T-helper 1 cell treated with Interleukin-12 subunit alpha and Interleukin-12 subunit beta and Interleukin-4 antibody, amounts not matched to agents 30 μg/mL and 1 μg/mL, for 36 hours (primary cell): Measurements from ENCODE around the gene ZIC1.

Experiments
- H3K27ac Mint-ChIP-seq: one replicate; pipeline ENCODE4 v1.8.0; 2021; ENCODE audit warnings: mild to moderate bottlenecking, mixed read lengths
- H3K27me3 Mint-ChIP-seq: one replicate; pipeline ENCODE4 v1.8.0; 2021; ENCODE audit warnings: low read depth, mixed read lengths
- H3K36me3 Mint-ChIP-seq: one replicate; pipeline ENCODE4 v1.8.0; 2021; ENCODE audit warnings: low read depth, mixed read lengths
- H3K4me1 Mint-ChIP-seq: one replicate; pipeline ENCODE4 v1.8.0; 2021; ENCODE audit warnings: low read depth, mixed read lengths
- H3K4me3 Mint-ChIP-seq: one replicate; pipeline ENCODE4 v1.8.0; 2021; ENCODE audit warnings: mild to moderate bottlenecking, moderate library complexity, mixed read lengths
- H3K9me3 Mint-ChIP-seq: one replicate; pipeline ENCODE4 v1.8.0; 2021; ENCODE audit warnings: mixed read lengths

ZIC1 gene

GRCh38 chr3:147415874-147416273 lies 6.7 kb downstream of the ZIC1 start:
- H3K36me3 Mint-ChIP-seq: peaks cover 9% of the 10 kb centered on the region
- no peak overlapping the region for H3K4me3 Mint-ChIP-seq
- H3K27me3 Mint-ChIP-seq: peaks cover 90% of the 10 kb centered on the region
- no peak overlapping the region for H3K27ac Mint-ChIP-seq
- H3K9me3 Mint-ChIP-seq: peaks cover 8% of the 10 kb centered on the region
- H3K4me1 Mint-ChIP-seq: peaks cover 9% of the 10 kb centered on the region

GRCh38 chr3:147416931-147417330 lies 7.8 kb downstream of the ZIC1 start:
- Mint-ChIP-seq H3K27ac (no peak overlapping the region), H3K27me3 (peaks cover 88% of the 10 kb centered on the region)

GRCh38 chr3:147417551-147418295 lies 8.6 kb downstream of the ZIC1 start:
- Mint-ChIP-seq H3K4me3 (no peak overlapping the region), H3K4me1 (peaks cover 9% of the 10 kb centered on the region), H3K9me3 (peaks cover 9% of the 10 kb centered on the region), H3K36me3 (peaks cover 7% of the 10 kb centered on the region), H3K27ac (no peak overlapping the region), H3K27me3 (peaks cover 88% of the 10 kb centered on the region)

More at GRCh38 chr3:147416931-147417330, 7.8 kb downstream of the ZIC1 start:
- peaks cover 5% of the 10 kb centered on the region for H3K9me3 Mint-ChIP-seq
- H3K4me3 Mint-ChIP-seq: no peak overlapping the region
- H3K36me3 Mint-ChIP-seq: peaks cover 7% of the 10 kb centered on the region
- peaks cover 9% of the 10 kb centered on the region for H3K4me1 Mint-ChIP-seq

GRCh38 chr3:147418371-147418781 lies 9.2 kb downstream of the ZIC1 start:
- Mint-ChIP-seq H3K4me3 (no peak overlapping the region), H3K36me3 (peaks cover 5% of the 10 kb centered on the region), H3K9me3 (peaks cover 8% of the 10 kb centered on the region), H3K4me1 (peaks cover 5% of the 10 kb centered on the region), H3K27ac (no peak overlapping the region), H3K27me3 (peaks cover 89% of the 10 kb centered on the region)

- Mint-ChIP-seq H3K36me3 (peaks cover 2% of the 10 kb centered on the region), H3K27me3 (peaks cover 90% of the 10 kb centered on the region), H3K9me3 (peaks cover 6% of the 10 kb centered on the region), H3K27ac (no peak overlapping the region), H3K4me1 (peaks cover 2% of the 10 kb centered on the region), H3K4me3 (no peak overlapping the region)
These were observed 9.9 kb downstream of the ZIC1 start for GRCh38 chr3:147418808-147419701.

- Mint-ChIP-seq H3K9me3 (peaks cover 6% of the 10 kb centered on the region), H3K36me3 (peaks cover 2% of the 10 kb centered on the region), H3K27ac (peak overlapping the region; percentile 53)
These were observed 10.6 kb downstream of the ZIC1 start for GRCh38 chr3:147419781-147420224.

GRCh38 chr3:147420353-147421183 lies 11.4 kb downstream of the ZIC1 start:
- Mint-ChIP-seq H3K27ac (no peak overlapping the region), H3K9me3 (peaks cover 6% of the 10 kb centered on the region), H3K27me3 (peaks cover 86% of the 10 kb centered on the region), H3K4me3 (no peak overlapping the region), H3K36me3 (peaks cover 2% of the 10 kb centered on the region), H3K4me1 (no peaks in the 10 kb centered on the region)

More at GRCh38 chr3:147419781-147420224, 10.6 kb downstream of the ZIC1 start:
- Mint-ChIP-seq H3K4me1 (no peaks in the 10 kb centered on the region), H3K4me3 (no peak overlapping the region), H3K27me3 (peaks cover 86% of the 10 kb centered on the region)

GRCh38 chr3:147421184-147421912 lies 12.2 kb downstream of the ZIC1 start:
- Mint-ChIP-seq H3K4me3 (no peak overlapping the region), H3K27ac (no peak overlapping the region), H3K9me3 (peaks cover 6% of the 10 kb centered on the region), H3K36me3 (peaks cover 2% of the 10 kb centered on the region), H3K4me1 (no peaks in the 10 kb centered on the region), H3K27me3 (peaks cover 79% of the 10 kb centered on the region)

GRCh38 chr3:147422196-147422595 lies 13.0 kb downstream of the ZIC1 start:
- Mint-ChIP-seq H3K4me3 (no peak overlapping the region), H3K27ac (peak overlapping the region; percentile 59), H3K27me3 (peaks cover 74% of the 10 kb centered on the region), H3K9me3 (peaks cover 6% of the 10 kb centered on the region), H3K36me3 (peaks cover 2% of the 10 kb centered on the region), H3K4me1 (no peaks in the 10 kb centered on the region)

GRCh38 chr3:147422601-147423536 lies 13.7 kb downstream of the ZIC1 start:
- Mint-ChIP-seq H3K27me3 (peaks cover 71% of the 10 kb centered on the region), H3K9me3 (peaks cover 6% of the 10 kb centered on the region), H3K4me1 (no peaks in the 10 kb centered on the region), H3K4me3 (no peak overlapping the region), H3K36me3 (peaks cover 2% of the 10 kb centered on the region), H3K27ac (peak overlapping the region; percentile 59)

GRCh38 chr3:147423537-147423797 lies 14.3 kb downstream of the ZIC1 start:
- Mint-ChIP-seq H3K27ac (no peak overlapping the region), H3K9me3 (peaks cover 6% of the 10 kb centered on the region), H3K4me3 (no peak overlapping the region), H3K36me3 (peaks cover 2% of the 10 kb centered on the region), H3K4me1 (no peaks in the 10 kb centered on the region), H3K27me3 (peaks cover 65% of the 10 kb centered on the region)

- Mint-ChIP-seq H3K36me3 (no peaks in the 10 kb centered on the region), H3K4me1 (no peaks in the 10 kb centered on the region), H3K9me3 (peaks cover 6% of the 10 kb centered on the region), H3K4me3 (no peak overlapping the region), H3K27me3 (peaks cover 60% of the 10 kb centered on the region), H3K27ac (no peak overlapping the region)
These were observed 14.8 kb downstream of the ZIC1 start for GRCh38 chr3:147423798-147424580.
